Epithelial cell of proximal tubule (primary cell): ENCODE measurements around the gene ZNF865. TPM values are rescaled to one million over a fixed set of nuclear protein-coding genes. Genes with fewer than 3 reads are reported as not detected.
"Not testable (repeated sequence)": the region's sequence is repeated elsewhere in the genome, so short reads cannot be mapped to it uniquely, and the experiment has no call there.

Experiments used
- DNase-seq: peaks from one replicate; pipeline ENCODE4 v3.0.0-alpha.2; 2011; ENCODE audit warnings: low read depth
- H3K4me3 ChIP-seq: 2 replicates; pipeline ENCODE4 v1.5.1; 2011; ENCODE audit warnings: low read depth, mild to moderate bottlenecking, low read length
- CTCF ChIP-seq: conservative IDR thresholded peaks from 2 replicates; pipeline ENCODE4 v1.5.1; 2012; ENCODE audit warnings: low read depth, mild to moderate bottlenecking, low read length
- total RNA-seq: library from RNA; depleted of rRNA; stranded (reverse); fragments of >200 nt; gene quantifications from 2 replicates; pipeline ENCODE4 v1.2.3, GENCODE V29; 2015

The ZNF865 gene
- 3.4 and 6.2 TPM in 2 replicates for total RNA-seq

GRCh38 chr19:55605637-55606470, at the start of gene ZNF865:
ZNF865 (plus strand) TSS chr19:55605647; CDS start chr19:55613619, 7,972 bp downstream.
- H3K4me3 ChIP-seq: peak within 1 kb of the TSS; percentile 86
- TF ChIP-seq CTCF: peak; percentile 88
- no peak for DNase-seq

DNA sequence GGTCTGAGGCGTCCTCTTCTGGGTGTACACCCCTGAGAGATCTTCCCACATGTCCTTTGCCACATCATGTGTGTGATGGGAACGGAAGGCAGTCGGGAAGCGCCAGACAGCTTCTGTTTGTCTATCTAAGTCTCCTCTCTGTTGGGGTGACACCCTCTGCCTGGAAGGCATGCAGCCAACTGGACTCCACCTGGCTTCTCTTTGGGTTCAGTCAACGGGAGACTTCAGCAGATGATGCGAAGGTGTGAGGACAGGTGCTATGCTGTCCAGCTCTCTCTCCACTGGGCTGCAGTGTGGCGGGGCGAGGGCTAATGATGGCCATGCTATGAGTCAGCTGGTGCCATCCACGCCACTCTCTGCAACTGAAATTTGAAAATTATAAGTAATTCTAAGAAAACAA, 45.8 kb upstream of the ZNF865 start:
- H3K4me3 ChIP-seq: no peak overlapping the region
- no peak for DNase-seq
- TF ChIP-seq CTCF: no peak

DNA sequence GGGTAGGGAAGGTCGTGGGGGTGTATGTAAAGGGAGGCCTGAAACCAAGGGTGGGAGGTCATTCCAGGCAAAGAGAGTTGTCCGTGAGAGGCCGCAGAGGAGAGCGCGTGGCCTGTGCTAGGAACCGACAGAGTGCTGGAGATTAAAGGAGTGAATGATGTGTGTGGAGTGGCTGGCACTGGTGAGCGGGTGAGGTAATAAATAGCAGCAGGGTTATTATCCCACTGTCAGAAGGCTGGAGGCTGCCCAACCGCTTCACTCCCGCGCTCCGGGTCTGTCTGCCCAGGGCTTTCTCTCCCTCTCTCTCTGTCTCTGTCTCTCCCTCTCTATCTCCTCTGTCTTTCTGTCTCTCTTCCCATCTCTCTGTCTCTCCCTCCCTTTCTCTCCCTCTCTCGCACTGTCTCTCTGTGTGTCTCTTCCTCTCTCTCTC, 42.2 kb upstream of the ZNF865 start:
- TF ChIP-seq CTCF: no peak
- H3K4me3 ChIP-seq: no peak overlapping the region
- no peak for DNase-seq

DNA sequence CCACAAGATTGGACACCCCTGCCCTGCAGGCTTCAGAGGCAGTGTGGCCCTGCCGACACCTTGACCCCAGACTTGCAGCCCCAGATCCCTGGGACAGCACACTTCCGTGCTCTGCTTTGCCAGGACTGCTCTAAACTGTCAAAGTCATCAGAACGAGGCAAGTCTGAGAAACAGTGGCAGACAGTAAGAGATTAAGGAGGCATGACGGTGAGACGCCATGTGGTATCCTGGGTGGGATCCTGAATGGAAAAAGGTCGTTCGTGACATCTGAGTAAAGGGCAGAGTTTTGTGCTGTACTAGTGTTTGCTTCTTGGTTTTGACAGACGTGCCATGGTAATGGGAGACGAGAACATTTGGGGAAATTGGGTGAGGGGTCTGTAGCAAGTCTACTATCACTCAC, 38.6 kb upstream of the ZNF865 start:
- H3K4me3 ChIP-seq: no peak overlapping the region
- no peak for DNase-seq
- no peak for TF ChIP-seq CTCF

DNA sequence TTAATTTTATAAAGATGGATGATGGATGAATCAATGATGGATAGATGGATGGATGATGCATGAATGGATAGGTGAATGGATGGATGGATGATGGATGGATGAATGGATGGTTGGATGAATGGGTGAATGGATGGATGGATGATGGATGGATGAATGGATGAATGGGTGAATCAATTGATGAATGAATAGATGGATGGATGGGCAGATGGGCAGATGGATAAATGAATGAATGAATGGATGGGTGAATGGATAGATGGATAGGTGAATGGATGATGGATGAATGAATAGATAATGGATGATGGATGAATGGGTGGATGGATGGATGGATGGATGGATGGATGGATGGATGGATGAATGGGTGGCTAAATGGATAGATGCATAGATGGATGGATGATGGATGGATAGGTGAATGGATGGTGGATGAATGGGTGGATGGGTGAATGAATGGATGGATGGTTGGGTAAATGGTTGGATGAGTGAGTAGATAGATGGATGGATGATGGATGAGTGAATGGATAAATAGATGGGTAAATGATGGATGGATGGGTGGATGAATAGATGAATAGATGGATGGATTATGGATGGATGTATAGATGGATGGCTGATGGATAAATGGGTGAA, 37.6 kb upstream of the ZNF865 start:
- H3K4me3 ChIP-seq: no peak overlapping the region
- DNase-seq: no peak
- TF ChIP-seq CTCF: no peak

GRCh38 chr19:55569477-55569876, 36.0 kb upstream of the ZNF865 start:
- not testable (repeated sequence) for H3K4me3 ChIP-seq, DNase-seq

DNA sequence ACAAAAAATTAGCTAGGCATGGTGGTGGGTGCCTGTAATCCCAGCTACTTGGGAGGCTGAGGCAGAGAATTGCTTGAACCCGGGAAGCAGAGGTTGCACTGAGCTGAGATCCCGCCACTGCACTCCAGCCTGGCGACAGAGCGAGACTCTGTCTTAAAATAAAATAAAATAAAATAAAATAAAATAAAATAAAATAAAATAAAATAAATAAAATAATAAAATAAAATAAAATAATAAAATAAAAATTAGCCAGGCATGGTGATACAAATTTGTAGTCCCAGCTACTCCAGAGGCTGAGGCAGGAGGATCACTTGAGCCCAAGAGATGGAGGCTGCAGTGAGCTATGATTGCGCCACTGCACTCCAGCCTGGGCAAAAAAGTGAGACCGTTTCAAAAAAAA, 31.5 kb upstream of the ZNF865 start:
- DNase-seq, H3K4me3 ChIP-seq: not testable (repeated sequence)

- TF ChIP-seq CTCF: no peak
- no peak overlapping the region for H3K4me3 ChIP-seq
- DNase-seq: no peak
Observed at GRCh38 chr19:55576746-55577145, 28.7 kb upstream of the ZNF865 start.
